Inferior parietal cortex (tissue), 1 donor: ENCODE data around the gene GNAQ.

Source experiments
- DNase-seq: peaks from one replicate; pipeline ENCODE4 v3.0.0-alpha.2; 2016; ENCODE audit errors: extremely low spot score

Gene GNAQ

GRCh38 chr9:78003730-78004129, 27.9 kb downstream of the GNAQ start:
- DNase-seq, result no peak

- DNase-seq, result no peak
Measured at GRCh38 chr9:78001946-78002731, 29.5 kb downstream of the GNAQ start.

GRCh38 chr9:78000221-78000620, 31.4 kb downstream of the GNAQ start:
- no peak for DNase-seq

GRCh38 chr9:77999231-77999631, 32.4 kb downstream of the GNAQ start:
- no peak for DNase-seq

- no peak for DNase-seq
Measured at GRCh38 chr9:77997611-77998284, 33.9 kb downstream of the GNAQ start.

GRCh38 chr9:77996696-77997095, 34.9 kb downstream of the GNAQ start:
- DNase-seq, result no peak

GRCh38 chr9:77991191-77991590, 40.4 kb downstream of the GNAQ start:
- no peak for DNase-seq

GRCh38 chr9:77989909-77990308, 41.7 kb downstream of the GNAQ start:
- DNase-seq, result no peak

- DNase-seq, result no peak
Measured at GRCh38 chr9:77989458-77989857, 42.2 kb downstream of the GNAQ start.

GRCh38 chr9:77988630-77989029, 43.0 kb downstream of the GNAQ start:
- no peak for DNase-seq

- no peak for DNase-seq
Measured at GRCh38 chr9:77987880-77988525, 43.6 kb downstream of the GNAQ start.

- DNase-seq, result no peak
Measured at GRCh38 chr9:77987081-77987656, 44.4 kb downstream of the GNAQ start.

- DNase-seq, result no peak
Measured at GRCh38 chr9:77985996-77986395, 45.6 kb downstream of the GNAQ start.

GRCh38 chr9:77983320-77983662, 48.3 kb downstream of the GNAQ start:
- DNase-seq, result no peak

GRCh38 chr9:77982581-77983319, 48.9 kb downstream of the GNAQ start:
- no peak for DNase-seq

GRCh38 chr9:77981907-77982306, 49.7 kb downstream of the GNAQ start:
- DNase-seq, result no peak

GRCh38 chr9:77981332-77981731, 50.3 kb downstream of the GNAQ start:
- DNase-seq, result no peak

GRCh38 chr9:77980622-77981021, 51.0 kb downstream of the GNAQ start:
- DNase-seq, result no peak

- no peak for DNase-seq
Measured at GRCh38 chr9:77978086-77978781, 53.4 kb downstream of the GNAQ start.

GRCh38 chr9:77977210-77977611, 54.4 kb downstream of the GNAQ start:
- peak; percentile 75 for DNase-seq

GRCh38 chr9:77975806-77976205, 55.8 kb downstream of the GNAQ start:
- DNase-seq, result no peak
